GM12801 (cell line): ENCODE results near the gene PRR18.

ENCODE experiments used
- CTCF ChIP-seq: IDR thresholded peaks from one replicate; pipeline ENCODE4 v1.5.1; 2011; ENCODE audit warnings: control low read depth; ENCODE audit not compliant: insufficient read length; ENCODE audit errors: extremely low read depth

PRR18 gene

GRCh38 chr6:166341464-166341863 lies 33.3 kb upstream of the PRR18 start:
- TF ChIP-seq CTCF: no peak

- TF ChIP-seq CTCF: no peak
Measured at GRCh38 chr6:166338854-166339253, 30.7 kb upstream of the PRR18 start.

- no peak for TF ChIP-seq CTCF
Measured at GRCh38 chr6:166336847-166337246, 28.7 kb upstream of the PRR18 start.

GRCh38 chr6:166335378-166336302 lies 27.4 kb upstream of the PRR18 start:
- no peak for TF ChIP-seq CTCF

GRCh38 chr6:166334878-166335277 lies 26.7 kb upstream of the PRR18 start:
- no peak for TF ChIP-seq CTCF

- TF ChIP-seq CTCF: no peak
Measured at GRCh38 chr6:166333172-166333995, 25.2 kb upstream of the PRR18 start.
